ENCODE measurements around the gene CRYGS. TPM values are rescaled to one million over a fixed set of nuclear protein-coding genes. Genes with fewer than 3 reads are reported as not detected.
A peak's percentile ranks its signal among the peaks of the same experiment; 100 is the strongest.

The CRYGS gene
- total RNA-seq, 1 donor: 0.81 TPM

DNA sequence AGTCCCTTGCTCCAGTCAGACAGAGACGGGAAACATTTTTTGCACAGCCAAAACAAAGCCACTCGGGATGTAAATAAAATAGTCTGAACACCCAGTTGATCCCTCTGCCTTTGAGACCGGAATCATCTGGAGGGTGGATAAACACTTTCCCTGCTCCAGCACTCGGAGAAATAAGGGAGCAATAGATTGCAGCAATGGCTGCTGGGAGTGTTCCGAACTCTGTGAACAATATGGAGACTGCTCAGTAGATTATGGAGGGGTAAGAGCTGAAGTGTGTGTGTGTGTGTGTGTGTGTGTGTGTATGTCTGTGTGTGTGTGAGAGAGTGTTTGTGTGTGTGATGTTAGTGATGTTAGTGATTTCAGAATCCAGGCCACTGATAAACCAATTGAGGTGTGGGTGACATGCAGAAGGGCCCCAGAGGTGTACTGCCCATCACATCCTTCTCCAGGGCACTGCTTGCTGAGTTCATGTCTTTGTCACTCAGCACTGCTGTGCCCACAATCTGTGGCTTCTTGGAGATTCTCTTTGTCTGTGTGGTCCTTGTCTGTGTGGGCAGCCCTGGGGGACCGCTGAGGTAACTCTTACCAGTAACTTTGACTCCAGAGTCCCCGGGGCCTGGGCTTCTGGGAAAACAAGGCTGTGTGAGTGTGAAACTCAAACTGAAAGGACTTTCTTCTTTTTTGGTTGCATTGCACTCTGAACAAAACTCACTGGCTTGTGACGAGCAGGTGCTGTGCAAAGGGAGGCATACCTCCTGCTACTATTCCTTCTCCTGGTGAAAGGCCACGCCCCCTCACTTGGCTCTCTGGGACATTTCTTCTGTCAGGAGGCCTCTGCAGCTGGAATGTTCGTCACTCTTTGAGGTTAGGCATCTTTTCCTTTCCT is 23.0 kb downstream of the CRYGS start:
- no peak for DNase-seq (ENCODE audit: low read depth in 2 of 3, low spot score in 2 of 3)

- DNase-seq (ENCODE audit: low read depth in 2 of 3, low spot score in 2 of 3): no peak
These were observed 23.7 kb downstream of the CRYGS start for GRCh38 chr3:186520431-186520830.

DNA sequence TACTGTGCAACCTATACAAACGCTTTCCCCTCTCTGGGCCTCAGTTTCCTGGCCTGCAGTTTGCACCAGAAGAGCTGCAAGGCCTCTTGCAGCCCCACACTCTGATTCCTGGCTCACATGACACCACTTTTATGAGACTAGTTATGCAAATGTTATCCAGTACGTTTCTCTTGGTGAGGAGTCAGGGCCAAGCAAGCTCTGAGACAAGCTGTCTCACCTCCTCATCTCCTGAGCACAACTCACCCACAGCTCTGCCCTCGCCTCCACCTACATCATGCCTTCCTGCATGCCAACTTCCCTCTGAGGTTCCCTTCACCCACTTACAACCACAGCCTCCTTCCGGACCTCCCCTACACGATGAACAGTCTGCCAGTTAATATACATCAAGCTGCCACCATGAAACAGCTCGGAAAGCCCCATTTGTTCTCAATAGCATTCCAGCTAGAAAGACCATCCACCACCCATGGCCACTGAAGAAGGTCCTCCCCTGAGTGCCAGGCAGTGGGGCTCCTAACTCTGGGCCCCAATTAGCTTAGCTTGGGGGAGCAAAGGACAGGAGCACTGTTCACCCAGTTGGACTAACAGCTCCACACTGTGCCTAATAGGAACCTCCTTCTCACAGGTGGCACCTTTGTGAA is 25.0 kb downstream of the CRYGS start:
- DNase-seq (ENCODE audit: low read depth in 2 of 3, low spot score in 2 of 3): peak; percentile 44 to 96 (median 89)

- DNase-seq (ENCODE audit: low read depth in 2 of 3, low spot score in 2 of 3): no peak
These were observed 27.0 kb downstream of the CRYGS start for GRCh38 chr3:186517218-186517617.

GRCh38 chr3:186516646-186517045 is 27.5 kb downstream of the CRYGS start:
- DNase-seq (ENCODE audit: low read depth in 2 of 3, low spot score in 2 of 3): no peak

DNA sequence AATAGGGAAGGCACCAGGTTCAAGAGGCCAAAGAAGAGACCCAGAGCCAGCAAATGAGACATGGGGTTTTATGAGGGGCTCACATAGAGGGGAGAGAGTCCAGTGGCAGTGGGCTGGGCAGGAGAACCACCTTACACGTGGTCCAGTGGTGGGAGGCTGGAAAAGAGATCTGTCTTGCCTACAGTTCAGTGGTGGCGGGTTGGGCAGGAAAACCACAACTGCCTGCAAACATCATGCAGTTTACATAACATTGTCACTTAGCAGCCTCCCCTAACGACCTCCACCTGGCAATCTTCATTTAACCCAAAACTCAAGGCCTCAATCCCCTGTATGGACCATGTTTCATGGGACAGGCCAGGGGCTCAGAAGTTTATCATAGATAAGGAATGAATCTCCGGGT is 29.1 kb downstream of the CRYGS start:
- DNase-seq (ENCODE audit: low read depth in 2 of 3, low spot score in 2 of 3): peak in 2 of 3 donors; percentile 74 to 94

GRCh38 chr3:186514296-186515002 is 29.7 kb downstream of the CRYGS start:
- no peak for DNase-seq (ENCODE audit: low read depth in 2 of 3, low spot score in 2 of 3)

- DNase-seq (ENCODE audit: low read depth in 2 of 3, low spot score in 2 of 3): no peak
These were observed 30.8 kb downstream of the CRYGS start for GRCh38 chr3:186513386-186513785.

GRCh38 chr3:186512570-186513302 is 31.4 kb downstream of the CRYGS start:
- DNase-seq (ENCODE audit: low read depth in 2 of 3, low spot score in 2 of 3): no peak

- no peak for DNase-seq (ENCODE audit: low read depth in 2 of 3, low spot score in 2 of 3)
These were observed 32.5 kb downstream of the CRYGS start for GRCh38 chr3:186511702-186512101.

DNA sequence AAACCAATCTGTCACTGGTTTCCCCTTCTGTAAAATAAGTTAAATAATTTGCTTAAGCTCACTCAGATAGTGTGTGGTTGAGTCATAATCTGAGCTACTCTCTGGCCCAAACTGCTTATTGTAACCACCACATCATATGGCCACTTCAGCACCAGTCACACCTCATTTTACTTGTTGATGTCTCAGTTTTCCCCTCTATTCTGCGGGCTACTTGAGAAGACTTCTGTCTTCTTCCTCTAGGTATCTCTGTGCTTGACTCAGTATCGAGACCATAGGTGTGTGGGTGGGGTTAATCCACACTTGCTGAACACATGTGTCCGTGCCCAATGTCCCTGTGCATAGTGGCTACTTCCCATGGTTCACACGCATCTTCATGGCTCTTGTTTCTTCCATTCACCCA is 32.9 kb downstream of the CRYGS start:
- no peak for DNase-seq (ENCODE audit: low read depth in 2 of 3, low spot score in 2 of 3)

DNA sequence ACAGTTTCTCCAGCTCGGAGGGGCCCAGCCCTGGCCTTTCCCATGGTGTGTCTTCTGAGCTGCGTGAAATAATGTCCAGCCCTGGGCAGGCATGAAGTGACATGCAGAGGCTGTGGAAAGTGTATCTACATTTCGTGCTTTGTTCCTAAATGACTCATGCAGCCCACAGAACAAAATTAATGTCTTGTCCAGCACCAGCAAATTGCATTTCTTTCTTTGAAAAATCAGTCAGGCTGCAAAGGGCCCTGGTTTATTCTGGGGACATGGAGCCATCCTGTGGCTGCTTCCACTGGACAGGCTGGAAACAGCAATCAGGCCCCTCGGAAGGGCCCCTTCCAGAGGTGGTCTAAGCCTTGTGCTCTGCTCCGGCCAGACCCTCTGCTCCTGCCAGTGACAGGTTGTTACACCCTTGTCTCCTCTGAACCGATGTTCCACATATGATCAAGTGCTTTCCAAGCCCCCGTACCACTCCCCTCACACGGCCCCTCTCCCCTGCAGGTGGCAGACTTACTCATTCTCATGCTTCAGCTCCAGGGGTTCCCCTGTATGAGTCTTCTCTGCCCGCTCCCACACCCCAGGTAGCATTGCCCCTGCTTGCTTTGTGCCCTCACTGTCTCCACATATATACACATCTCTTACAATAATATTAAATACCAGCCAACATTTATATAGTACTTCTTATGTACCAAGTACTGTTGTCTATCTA is 33.7 kb downstream of the CRYGS start:
- no peak for DNase-seq (ENCODE audit: low read depth in 2 of 3, low spot score in 2 of 3)

DNA sequence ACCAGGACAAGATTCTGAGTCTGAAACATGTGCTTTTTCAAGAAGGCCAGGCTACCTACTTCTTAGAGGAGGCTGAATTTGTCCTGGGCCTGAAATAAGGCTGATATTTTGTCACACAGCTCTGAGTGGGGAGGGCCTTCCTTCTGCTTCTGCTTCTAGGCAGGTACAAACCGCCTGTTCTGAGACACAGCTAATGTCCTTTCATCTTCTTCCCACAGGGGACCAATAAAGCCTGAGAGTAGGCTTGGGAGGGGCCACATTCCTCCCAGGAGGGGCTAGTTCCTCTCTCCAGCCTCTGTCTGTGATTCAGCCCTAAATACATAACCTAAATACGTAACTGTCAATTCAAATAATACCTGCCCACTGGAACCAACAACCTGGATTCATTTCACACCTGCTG is 34.8 kb downstream of the CRYGS start:
- DNase-seq (ENCODE audit: low read depth in 2 of 3, low spot score in 2 of 3): no peak

DNA sequence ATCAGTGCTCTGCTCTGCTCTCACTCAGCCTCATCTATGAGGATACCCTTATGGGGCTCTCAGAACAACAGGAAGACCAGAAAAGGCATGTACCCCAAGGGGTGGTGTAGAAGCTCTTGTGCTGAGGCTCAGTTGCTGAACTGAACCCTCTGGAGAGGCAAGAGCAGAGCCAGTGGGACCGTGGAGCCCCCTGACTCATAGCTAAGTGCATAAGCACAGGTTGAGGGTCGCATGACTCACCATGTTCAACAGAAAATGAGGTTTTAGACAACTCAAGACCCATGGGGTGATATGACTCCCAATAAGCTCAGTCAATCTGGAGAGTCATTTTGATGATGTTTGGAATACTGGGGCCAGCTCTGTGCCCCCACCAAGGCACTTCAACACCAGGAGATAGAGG is 37.3 kb downstream of the CRYGS start:
- DNase-seq (ENCODE audit: low read depth in 2 of 3, low spot score in 2 of 3): no peak

DNA sequence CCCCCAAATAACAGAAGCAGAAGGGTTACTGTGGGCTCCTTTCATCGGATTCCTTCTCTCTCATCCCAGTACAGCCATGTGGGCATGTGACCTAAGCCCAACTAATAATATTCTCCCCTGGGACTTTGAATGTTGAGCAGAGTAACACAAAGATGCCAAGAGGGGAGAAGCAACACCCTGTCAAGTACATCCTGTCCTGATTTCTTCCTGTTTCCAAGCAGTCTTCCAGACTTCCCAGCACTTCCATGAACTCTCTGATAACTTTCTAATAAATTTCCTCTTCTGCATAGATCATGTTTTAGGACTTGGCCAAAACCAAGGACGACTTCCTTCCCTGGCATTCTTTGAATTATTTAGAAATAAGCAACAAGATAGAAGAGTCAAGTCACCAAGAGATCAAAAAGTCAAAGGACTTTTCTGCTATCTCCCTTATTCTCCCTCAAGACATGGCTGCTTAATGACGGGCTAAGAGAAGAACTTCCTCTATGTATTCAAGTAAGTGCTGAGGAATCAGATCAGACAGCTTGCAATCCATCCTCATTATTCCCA is 37.9 kb downstream of the CRYGS start:
- DNase-seq (ENCODE audit: low read depth in 2 of 3, low spot score in 2 of 3): no peak

DNA sequence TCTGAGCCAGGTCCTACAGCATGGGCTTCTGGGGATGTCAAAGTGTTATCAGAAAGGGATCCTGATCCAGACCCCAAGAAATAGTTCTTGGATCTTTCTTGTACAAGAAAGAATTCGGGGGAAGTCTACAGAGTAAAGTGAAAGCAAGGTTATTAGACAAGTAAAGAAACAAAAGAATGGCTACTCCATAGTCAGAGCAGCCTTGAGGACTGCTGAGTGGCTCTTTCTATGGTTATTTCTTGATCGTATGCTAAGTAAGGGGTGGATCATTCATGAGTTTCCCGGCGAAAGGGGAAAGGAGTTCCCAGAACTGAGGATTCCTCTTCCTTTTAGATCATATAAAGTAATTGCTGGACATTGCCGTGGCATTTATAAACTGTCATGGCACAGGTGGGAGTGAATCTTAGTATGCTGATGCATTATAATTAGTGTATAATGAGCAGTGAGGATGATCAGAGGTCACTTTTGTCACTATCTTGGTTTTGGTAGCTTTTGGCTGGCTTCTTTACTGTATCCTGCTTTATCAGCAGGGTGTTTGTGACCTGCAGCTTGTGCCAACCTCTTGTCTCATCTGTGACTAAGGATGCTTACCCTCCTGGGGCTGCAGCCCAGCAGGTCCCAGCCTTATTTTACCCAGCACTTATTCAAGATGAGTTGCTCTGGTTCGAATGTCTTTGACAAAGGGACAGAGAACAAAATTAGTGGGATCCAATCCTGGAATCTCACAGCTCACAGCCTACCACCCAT is 41.0 kb downstream of the CRYGS start:
- no peak for DNase-seq (ENCODE audit: low read depth in 2 of 3, low spot score in 2 of 3)

DNA sequence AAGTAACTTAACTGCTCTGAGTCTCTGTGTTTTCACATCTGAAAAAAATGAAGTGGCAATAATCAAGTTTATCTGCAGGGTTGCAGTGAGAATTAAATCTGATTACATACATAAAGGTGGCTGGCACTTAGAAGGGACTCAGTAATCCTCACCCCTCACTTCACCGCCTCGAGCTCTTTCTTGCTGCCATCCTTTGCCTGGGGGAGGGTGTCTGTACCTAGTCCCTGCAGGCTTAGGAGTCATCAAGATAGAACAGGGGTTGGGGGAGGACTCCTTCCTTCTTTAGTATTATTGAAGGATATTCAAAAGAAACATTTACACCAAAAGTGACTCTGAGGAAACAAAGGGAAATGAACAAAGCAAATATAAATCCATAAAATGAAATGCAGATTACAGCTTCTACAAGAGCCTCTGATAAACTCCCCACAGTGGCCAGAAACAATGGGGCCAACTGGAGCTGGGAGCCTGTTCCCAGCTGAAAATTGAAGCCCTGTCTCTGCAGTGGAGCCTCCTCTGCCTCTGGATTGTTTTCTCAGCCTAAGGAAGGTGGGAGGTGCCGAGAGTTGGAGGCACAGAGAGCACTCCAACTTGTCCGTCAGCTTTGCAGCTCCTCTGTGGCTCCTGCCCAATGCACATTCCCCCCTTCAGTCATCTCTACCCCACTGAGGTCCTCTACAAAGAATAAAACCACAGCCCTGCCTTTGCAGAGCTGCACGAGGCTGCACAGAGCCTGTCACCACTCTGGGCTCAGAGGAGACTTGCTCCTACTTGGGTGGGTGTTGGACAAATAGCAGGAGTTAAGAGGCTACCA is 41.8 kb downstream of the CRYGS start:
- DNase-seq (ENCODE audit: low read depth in 2 of 3, low spot score in 2 of 3): peak in 1 of 3 donors; percentile 23

GRCh38 chr3:186499949-186500348 is 44.2 kb downstream of the CRYGS start:
- DNase-seq (ENCODE audit: low read depth in 2 of 3, low spot score in 2 of 3): peak in 1 of 3 donors; percentile 36

Measured in hematopoietic multipotent progenitor cell (in vitro differentiated cells).